GM21825 (cell line): ENCODE results near the gene NHLH1.
"Not testable (repeated sequence)": the region's sequence is repeated elsewhere in the genome, so short reads cannot be mapped to it uniquely, and the experiment has no call there.

Experiments
- ATAC-seq: cut with Tn5 transposase; IDR thresholded peaks from one replicate; pipeline ENCODE4 v1.9.1; 2021; ENCODE audit warnings: mild to moderate bottlenecking, moderate library complexity; ENCODE audit not compliant: unreplicated experiment

NHLH1 gene

DNA sequence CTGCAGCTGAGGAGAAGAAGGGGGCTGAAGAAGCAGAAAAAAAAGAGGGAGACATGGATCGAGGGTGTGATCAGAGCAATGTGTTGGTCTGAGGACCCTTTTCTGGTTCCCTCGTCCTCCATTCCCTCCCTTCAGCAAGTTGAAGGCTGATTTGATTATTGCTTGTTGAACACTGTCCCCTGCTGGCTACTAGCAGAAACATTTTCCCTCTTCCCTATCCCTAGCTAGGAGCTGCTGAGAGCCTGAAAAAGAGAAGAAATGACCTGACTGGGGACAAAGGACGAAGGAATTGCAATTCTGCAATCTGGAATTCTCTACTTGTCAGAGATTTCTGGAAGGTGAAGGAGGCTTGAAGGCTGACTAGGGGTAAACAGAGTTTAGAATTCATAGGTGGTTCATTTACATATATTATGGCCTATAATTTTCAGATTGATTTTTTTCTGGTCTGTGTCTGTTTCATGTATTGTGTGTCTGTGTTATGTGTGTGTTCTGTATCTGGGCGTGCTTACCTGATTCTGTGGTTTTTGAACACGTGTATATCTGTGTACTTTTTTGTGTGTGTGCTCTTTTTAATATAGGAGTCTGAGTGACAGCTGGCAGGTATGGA lies 9.8 kb downstream of the NHLH1 start:
- no peak for ATAC-seq

GRCh38 chr1:160377585-160378206 lies 10.8 kb downstream of the NHLH1 start:
- no peak for ATAC-seq

DNA sequence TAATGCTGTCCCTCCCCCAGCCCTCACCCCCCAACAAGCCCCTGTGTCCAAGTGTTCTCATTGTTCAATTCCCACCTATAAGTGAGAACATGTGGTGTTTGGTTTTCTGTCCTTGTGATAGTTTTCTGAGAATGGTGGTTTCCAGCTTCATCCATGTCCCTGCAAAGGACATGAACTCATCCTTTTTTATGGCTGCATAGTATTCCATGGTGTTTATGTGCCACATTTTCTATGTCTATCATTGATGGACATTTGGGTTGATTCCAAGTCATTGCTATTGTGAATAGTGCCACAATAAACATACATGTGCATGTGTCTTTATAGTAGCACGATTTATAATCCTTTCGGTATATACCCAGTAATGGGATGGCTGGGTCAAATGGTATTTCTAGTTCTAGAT lies 17.9 kb downstream of the NHLH1 start:
- ATAC-seq = not testable (repeated sequence)

DNA sequence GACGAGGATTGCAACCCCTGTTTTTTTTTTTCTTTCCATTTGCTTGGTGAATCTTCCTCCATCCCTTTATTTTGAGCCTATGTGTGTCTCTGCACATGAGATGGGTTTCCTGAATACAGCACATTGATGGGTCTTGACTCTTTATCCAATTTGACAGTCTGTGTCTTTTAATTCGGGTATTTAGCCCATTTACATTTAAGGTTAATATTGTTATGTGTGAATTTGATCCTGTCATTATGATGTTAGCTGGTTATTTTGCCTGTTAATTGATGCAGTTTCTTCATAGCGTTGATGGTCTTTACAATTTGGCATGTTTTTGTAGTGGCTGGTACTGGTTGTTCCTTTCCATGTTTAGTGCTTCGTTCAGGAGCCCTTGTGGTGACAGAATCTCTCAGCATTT lies 21.5 kb downstream of the NHLH1 start:
- not testable (repeated sequence) for ATAC-seq

GRCh38 chr1:160394673-160395072 lies 27.8 kb downstream of the NHLH1 start:
- ATAC-seq = no peak

- no peak for ATAC-seq
These were observed 30.8 kb downstream of the NHLH1 start for GRCh38 chr1:160397651-160398050.

DNA sequence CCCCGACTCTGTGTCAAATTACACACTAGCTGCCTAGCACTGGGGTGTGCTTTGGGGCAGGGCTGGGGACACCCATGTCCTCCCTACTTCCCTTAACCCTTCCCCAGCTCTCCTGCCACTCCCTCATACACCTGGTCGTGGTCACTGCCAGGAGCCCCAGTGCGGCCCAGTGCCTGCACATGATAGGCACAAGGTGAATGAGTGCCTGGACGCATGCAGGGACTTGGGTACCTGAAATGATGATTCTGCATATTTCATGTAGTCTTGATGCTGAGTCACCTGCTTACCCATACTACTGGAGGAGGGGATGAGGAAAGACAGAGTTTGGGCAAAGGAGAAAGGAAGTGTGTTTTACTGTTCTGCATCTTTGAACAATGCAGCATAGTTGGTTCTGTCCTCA lies 32.0 kb downstream of the NHLH1 start:
- ATAC-seq = no peak

GRCh38 chr1:160399544-160400222 lies 32.8 kb downstream of the NHLH1 start:
- no peak for ATAC-seq

- ATAC-seq = no peak
These were observed 33.4 kb downstream of the NHLH1 start, which contains the start of gene VANGL2 for GRCh38 chr1:160400223-160400645. Gene VANGL2 (plus strand): TSS chr1:160400564. CDS start chr1:160415838, 15,274 bp downstream.

GRCh38 chr1:160400646-160401486 lies 34.0 kb downstream of the NHLH1 start:
- no peak for ATAC-seq

- no peak for ATAC-seq
These were observed 34.6 kb downstream of the NHLH1 start for GRCh38 chr1:160401487-160401805.

GRCh38 chr1:160402001-160402795 lies 35.3 kb downstream of the NHLH1 start:
- no peak for ATAC-seq

DNA sequence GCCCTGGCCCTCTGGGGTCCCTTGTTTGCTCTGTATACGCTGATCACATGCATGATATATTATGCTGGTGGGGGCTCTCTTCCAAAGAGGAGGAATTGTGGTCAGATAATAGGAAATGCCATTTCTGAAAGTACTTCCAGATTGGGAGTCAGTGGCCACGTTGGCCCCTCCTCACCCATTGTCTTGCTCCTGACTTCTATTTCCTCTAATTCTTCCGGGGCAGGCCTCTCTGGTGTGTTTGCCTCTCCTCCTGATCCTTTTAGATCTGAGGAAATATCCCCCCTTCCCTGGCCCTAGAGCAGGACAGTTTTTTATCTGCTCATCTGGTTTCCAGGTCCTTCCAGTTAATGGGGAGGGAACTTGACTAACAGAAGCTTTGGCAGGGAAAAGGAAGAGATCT lies 36.4 kb downstream of the NHLH1 start:
- ATAC-seq = no peak

- ATAC-seq = no peak
These were observed 37.2 kb downstream of the NHLH1 start for GRCh38 chr1:160404094-160404493.

DNA sequence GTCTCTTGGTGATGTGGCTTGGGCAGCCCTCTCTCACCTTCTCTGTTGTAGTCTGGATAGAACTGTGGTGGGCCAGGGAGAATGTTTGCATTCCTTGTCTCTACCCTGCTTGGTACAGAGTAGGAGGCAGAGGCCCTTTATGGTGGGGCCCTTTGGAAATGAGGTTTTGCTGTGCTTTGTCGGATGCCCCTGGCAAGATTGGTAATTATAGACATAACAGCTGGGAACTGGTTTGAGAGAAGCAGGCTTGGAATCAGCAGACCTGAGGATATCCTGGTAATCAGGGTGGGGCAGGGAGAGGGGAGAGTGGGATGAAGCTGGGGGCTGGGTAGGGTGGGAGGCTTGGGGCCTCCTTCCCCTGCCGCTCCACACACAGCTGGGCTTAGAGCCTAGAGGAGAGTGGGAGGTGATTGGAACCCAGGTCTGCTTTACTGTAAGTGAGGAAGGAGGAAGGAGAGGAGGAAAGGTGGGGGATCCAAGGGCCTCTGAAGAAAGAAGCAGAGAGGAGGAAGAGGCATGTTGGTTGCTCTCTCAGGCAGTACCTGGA lies 38.5 kb downstream of the NHLH1 start:
- ATAC-seq = no peak

GRCh38 chr1:160406131-160406968 lies 39.5 kb downstream of the NHLH1 start:
- no peak for ATAC-seq

GRCh38 chr1:160407839-160408801 lies 41.2 kb downstream of the NHLH1 start:
- no peak for ATAC-seq

GRCh38 chr1:160408864-160409263 lies 42.0 kb downstream of the NHLH1 start:
- ATAC-seq = no peak
